CD14-positive monocyte (primary cell): ENCODE results near the gene MON1A. TPM values are rescaled to one million over a fixed set of nuclear protein-coding genes. Genes with fewer than 3 reads are reported as not detected.
A peak's percentile ranks its signal among the peaks of the same experiment; 100 is the strongest.

ENCODE experiments used
- DNase-seq, 3 donors: peaks; one replicate each; pipeline ENCODE4 v3.0.0-alpha.2; 2011 to 2022
- H2AFZ ChIP-seq: 2 replicates; pipeline ENCODE4 v1.6.0; 2012; ENCODE audit warnings: mild to moderate bottlenecking, low read depth, low read length, inconsistent platforms; ENCODE audit not compliant: insufficient read depth, poor library complexity, severe bottlenecking
- H3K27ac ChIP-seq, 2 donors: 1 replicate in 1 of 2; 2 replicates in 1 of 2; pipeline ENCODE4 v1.5.1; 2012 to 2013; ENCODE audit warnings: low read length in 2 of 2, control low read depth in 1 of 2, inconsistent platforms in 1 of 2, low read depth in 1 of 2, mild to moderate bottlenecking in 1 of 2
- H3K27me3 ChIP-seq, 2 donors: one replicate each; pipeline versions ENCODE4 v1.6.0 to v1.6.1; 2011 to 2013; ENCODE audit warnings: low read length in 2 of 2; ENCODE audit not compliant: control insufficient read depth in 2 of 2, insufficient read depth in 2 of 2
- H3K36me3 ChIP-seq, 2 donors: replicated peaks in 1 of 2; 1 replicate in 1 of 2; 2 replicates in 1 of 2; pipeline versions ENCODE4 v1.5.1 to v1.6.1; 2012 to 2013; ENCODE audit warnings: low read length in 2 of 2, control low read depth in 1 of 2, inconsistent platforms in 1 of 2, mild to moderate bottlenecking in 1 of 2; ENCODE audit not compliant: insufficient read depth in 2 of 2, control insufficient read depth in 1 of 2
- H3K4me1 ChIP-seq, 2 donors: 1 replicate in 1 of 2; 2 replicates in 1 of 2; pipeline versions ENCODE4 v1.5.1 to v1.6.1; 2012 to 2013; ENCODE audit warnings: low read length in 2 of 2, control low read depth in 1 of 2, inconsistent platforms in 1 of 2, mild to moderate bottlenecking in 1 of 2, moderate library complexity in 1 of 2; ENCODE audit not compliant: insufficient read depth in 2 of 2, control insufficient read depth in 1 of 2
- H3K4me2 ChIP-seq: replicated peaks from 2 replicates; pipeline ENCODE3; 2012; ENCODE audit warnings: low read length, moderate library complexity, mild to moderate bottlenecking; ENCODE audit not compliant: poor library complexity, severe bottlenecking; ENCODE audit errors: extremely low read depth
- H3K4me3 ChIP-seq, 3 experiments: fragments of 200-600 bp in 1 of 3; sonication (generic) in 1 of 3; replicated peaks in 1 of 3; 1 replicate in 2 of 3; 2 replicates in 1 of 3; pipeline ENCODE4 v1.5.1; 2011 to 2013; ENCODE audit warnings: low read length in 3 of 3, mild to moderate bottlenecking in 3 of 3, control low read depth in 2 of 3, low read depth in 2 of 3, inconsistent platforms in 1 of 3, moderate library complexity in 1 of 3
- H3K79me2 ChIP-seq: 2 replicates; pipeline ENCODE4 v1.6.0; 2012; ENCODE audit warnings: mild to moderate bottlenecking, control low read depth, inconsistent platforms, low read length, moderate library complexity; ENCODE audit not compliant: insufficient read depth
- H3K9ac ChIP-seq: 2 replicates; pipeline ENCODE4 v1.6.0; 2017; ENCODE audit warnings: low read length, mild to moderate bottlenecking; ENCODE audit not compliant: insufficient read depth, poor library complexity, severe bottlenecking
- H3K9me3 ChIP-seq, 2 donors: replicated peaks in 1 of 2; 1 replicate in 1 of 2; 2 replicates in 1 of 2; pipeline versions ENCODE4 v1.5.1 to v1.6.1; 2012 to 2013; ENCODE audit warnings: low read length in 2 of 2, control low read depth in 1 of 2; ENCODE audit not compliant: control insufficient read depth in 1 of 2, insufficient read depth in 1 of 2
- H4K20me1 ChIP-seq: 2 replicates; pipeline ENCODE4 v1.6.0; 2012; ENCODE audit warnings: mild to moderate bottlenecking, low read length, control low read depth, moderate library complexity; ENCODE audit not compliant: insufficient read depth
- H3K27ac Mint-ChIP-seq, 7 donors: one replicate each; pipeline ENCODE4 v1.8.0; 2020; ENCODE audit warnings: mild to moderate bottlenecking in 7 of 7, mixed read lengths in 7 of 7, moderate library complexity in 6 of 7, inconsistent platforms in 2 of 7
- H3K27me3 Mint-ChIP-seq, 3 donors: one replicate each; pipeline ENCODE4 v1.8.0; 2021 to 2022; ENCODE audit warnings: low read depth in 3 of 3, mild to moderate bottlenecking in 3 of 3, mixed read lengths in 3 of 3, moderate library complexity in 3 of 3, inconsistent platforms in 1 of 3
- H3K36me3 Mint-ChIP-seq, 2 donors: one replicate each; pipeline ENCODE4 v1.8.0; 2020; ENCODE audit warnings: mixed read lengths in 2 of 2, inconsistent platforms in 1 of 2, mild to moderate bottlenecking in 1 of 2
- H3K4me1 Mint-ChIP-seq: one replicate; pipeline ENCODE4 v1.8.0; 2020; ENCODE audit warnings: mild to moderate bottlenecking, mixed read lengths
- H3K4me3 Mint-ChIP-seq, 2 donors: one replicate each; pipeline ENCODE4 v1.8.0; 2020; ENCODE audit warnings: mild to moderate bottlenecking in 2 of 2, mixed read lengths in 2 of 2, moderate library complexity in 1 of 2
- H3K9me3 Mint-ChIP-seq, 7 donors: one replicate each; pipeline ENCODE4 v1.8.0; 2020 to 2022; ENCODE audit warnings: mixed read lengths in 7 of 7, mild to moderate bottlenecking in 6 of 7, moderate library complexity in 6 of 7, inconsistent platforms in 2 of 7
- WGBS: methylation state at CpG from one replicate; pipeline ENCODE4 v1.1.5; 2013; ENCODE audit warnings: missing lambda C conversion rate; ENCODE audit not compliant: insufficient coverage; 5-methylcytosine and 5-hydroxymethylcytosine counted together
- intact Hi-C, 2 donors: fragments of 100-400 bp; cut with micrococcal nuclease; formaldehyde crosslinking; loops; one replicate each; pipeline versions ENCODE4 v1.15.0 to v1.15.1; 2023
- polyA plus RNA-seq, 3 donors: library from polyadenylated mRNA; depleted of rRNA in 1 of 3; unstranded in 2 of 3; stranded (reverse) in 1 of 3; fragments of 300-500 nt in 2 of 3; fragments of >200 nt in 1 of 3; fragmentation: Illumina TruSeq in 2 of 3; gene quantifications; 1 replicate in 2 of 3; 2 replicates in 1 of 3; pipeline ENCODE4 v1.2.3, GENCODE V29; 2012 to 2021
- TF ChIP-seq, protein P1 (sequence below): fragments of 200-600 bp; IDR thresholded peaks from one replicate; pipeline ENCODE4 v1.8.0; 2022; ENCODE audit warnings: antibody characterized with exemption, mild to moderate bottlenecking

MON1A gene
- polyA plus RNA-seq, 3 donors = 5.4 to 6.6 (median 6.1) TPM

DNA sequence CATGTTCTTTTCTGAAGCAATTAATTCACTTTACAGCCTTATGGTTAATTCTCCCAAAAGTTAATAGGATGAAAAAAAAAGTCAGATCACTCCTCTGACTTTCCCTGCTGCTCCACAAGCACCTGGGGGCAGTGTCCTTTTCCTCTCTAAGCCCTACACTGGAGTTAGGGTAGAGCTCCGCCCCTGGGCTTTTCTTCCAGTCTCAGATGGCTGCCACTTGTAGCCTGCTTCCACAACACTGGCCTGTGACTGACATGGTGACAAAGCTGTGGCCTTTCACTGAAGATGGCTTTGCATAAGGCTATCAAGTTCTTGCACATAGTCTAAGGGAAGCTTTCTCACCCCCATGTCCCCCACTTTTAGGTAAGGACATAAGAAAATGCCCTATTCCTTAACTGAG lies 1.3 kb upstream of the MON1A start:
- DNase-seq = no peak
- Mint-ChIP-seq H3K4me3 (no peak overlapping the region), H3K4me1 (peaks cover 28% of the 10 kb centered on the region), H3K27me3 (peaks cover 2 to 3% (median 2%) of the 10 kb centered on the region in 3 donors), H3K9me3 (no peaks in the 10 kb centered on the region), H3K36me3 (no peaks in the 10 kb centered on the region), H3K27ac (peak overlapping the region in 1 of 7 donors; percentile 37)
- Histone ChIP-seq H3K27ac (no peak overlapping the region), H3K4me1 (peaks cover 31 to 37% of the 10 kb centered on the region in 2 donors), H2AFZ (no peak overlapping the region), H3K79me2 (no peaks in the 10 kb centered on the region), H3K9ac (no peak overlapping the region), H3K4me2 (no peak overlapping the region), H4K20me1 (no peaks in the 10 kb centered on the region), H3K9me3 (no peaks in the 10 kb centered on the region), H3K27me3 (no peaks in the 10 kb centered on the region), H3K4me3 (no peak overlapping the region), H3K36me3 (no peaks in the 10 kb centered on the region)
- intact Hi-C loops = no loop called here
- WGBS = no CpG with 5 or more reads among the region's 1 CpG
- TF ChIP-seq, protein P1, sequence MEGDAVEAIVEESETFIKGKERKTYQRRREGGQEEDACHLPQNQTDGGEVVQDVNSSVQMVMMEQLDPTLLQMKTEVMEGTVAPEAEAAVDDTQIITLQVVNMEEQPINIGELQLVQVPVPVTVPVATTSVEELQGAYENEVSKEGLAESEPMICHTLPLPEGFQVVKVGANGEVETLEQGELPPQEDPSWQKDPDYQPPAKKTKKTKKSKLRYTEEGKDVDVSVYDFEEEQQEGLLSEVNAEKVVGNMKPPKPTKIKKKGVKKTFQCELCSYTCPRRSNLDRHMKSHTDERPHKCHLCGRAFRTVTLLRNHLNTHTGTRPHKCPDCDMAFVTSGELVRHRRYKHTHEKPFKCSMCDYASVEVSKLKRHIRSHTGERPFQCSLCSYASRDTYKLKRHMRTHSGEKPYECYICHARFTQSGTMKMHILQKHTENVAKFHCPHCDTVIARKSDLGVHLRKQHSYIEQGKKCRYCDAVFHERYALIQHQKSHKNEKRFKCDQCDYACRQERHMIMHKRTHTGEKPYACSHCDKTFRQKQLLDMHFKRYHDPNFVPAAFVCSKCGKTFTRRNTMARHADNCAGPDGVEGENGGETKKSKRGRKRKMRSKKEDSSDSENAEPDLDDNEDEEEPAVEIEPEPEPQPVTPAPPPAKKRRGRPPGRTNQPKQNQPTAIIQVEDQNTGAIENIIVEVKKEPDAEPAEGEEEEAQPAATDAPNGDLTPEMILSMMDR = no peak

DNA sequence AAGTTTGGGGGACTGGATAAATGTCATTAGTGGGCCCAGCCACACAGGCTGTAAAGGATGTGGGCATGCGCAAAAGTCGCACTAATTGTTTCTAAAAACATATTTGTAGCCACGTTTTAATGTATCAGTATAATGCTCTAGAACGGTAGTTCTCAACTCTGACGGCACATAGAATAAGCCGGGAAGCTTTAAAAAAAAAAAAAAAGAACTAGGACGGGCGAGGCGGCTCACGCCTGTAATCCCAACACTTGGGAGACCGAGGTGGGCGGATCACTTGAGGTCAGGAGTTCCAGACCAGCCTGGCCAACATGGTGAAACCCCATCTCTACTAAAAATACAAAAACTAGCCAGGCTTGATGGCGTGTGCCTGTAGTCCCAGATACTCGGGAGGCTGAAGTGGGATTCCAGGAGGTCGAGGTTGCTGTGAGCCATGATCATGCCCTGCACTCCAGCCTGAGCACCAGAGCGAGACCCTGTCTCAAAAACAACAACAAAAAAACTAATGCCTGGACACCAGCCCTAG lies 618 bp upstream of the MON1A start:
- 76% methylated on average over 8 of the region's 16 CpGs for WGBS
- peak overlapping the region; percentile 47 to 81 for H3K27ac ChIP-seq
- peaks cover 30% of the 10 kb centered on the region for H3K4me1 Mint-ChIP-seq
- H3K4me2 ChIP-seq = peak overlapping the region; percentile 96
- H3K4me3 Mint-ChIP-seq = peak overlapping the region; percentile 82 to 93
- H3K36me3 Mint-ChIP-seq = no peaks in the 10 kb centered on the region
- no peaks in the 10 kb centered on the region for H3K9me3 ChIP-seq
- no peaks in the 10 kb centered on the region for H4K20me1 ChIP-seq
- H3K27ac Mint-ChIP-seq = peak overlapping the region; percentile 50 to 86 (median 75)
- peaks cover under 1 to 3% (median 2%) of the 10 kb centered on the region in 3 donors for H3K27me3 Mint-ChIP-seq
- peak overlapping the region; percentile 84 for H3K9ac ChIP-seq
- no peaks in the 10 kb centered on the region for H3K27me3 ChIP-seq
- H2AFZ ChIP-seq = peak overlapping the region; percentile 100
- H3K79me2 ChIP-seq = no peaks in the 10 kb centered on the region
- DNase-seq = no peak
- intact Hi-C loops = no loop called here
- peak overlapping the region; percentile 84 to 98 (median 84) for H3K4me3 ChIP-seq
- TF ChIP-seq, protein P1 = no peak
- peaks cover 31 to 37% of the 10 kb centered on the region in 2 donors for H3K4me1 ChIP-seq
- no peaks in the 10 kb centered on the region for H3K36me3 ChIP-seq
- H3K9me3 Mint-ChIP-seq = no peaks in the 10 kb centered on the region
